ENCODE results near the gene HTT. TPM values are rescaled to one million over a fixed set of nuclear protein-coding genes. Genes with fewer than 3 reads are reported as not detected.

HTT gene
- total RNA-seq, 1 experiment from 2014 or later = 37.4 TPM

GRCh38 chr4:3082925-3083515 is 8.5 kb downstream of the HTT start:
- Histone ChIP-seq H3K9me3 (ENCODE audit: control insufficient read depth in 1 of 2, insufficient read depth in 1 of 2, low read depth in 1 of 2, low read length in 2 of 2) (no peaks in the 10 kb centered on the region), H4K20me1 (ENCODE audit: insufficient read depth) (no peaks in the 10 kb centered on the region), H3K4me3 (replicated peaks in 1 of 2; ENCODE audit: low read depth in 1 of 2, low read length in 2 of 2) (no peak overlapping the region), H3K9ac (ENCODE audit: low read length) (no peak overlapping the region), H3K79me2 (ENCODE audit: insufficient read depth, low read length) (peaks cover 67% of the 10 kb centered on the region), H3K4me1 (ENCODE audit: control insufficient read depth in 1 of 2, insufficient read depth in 2 of 2, low read length in 2 of 2) (no peaks in the 10 kb centered on the region), H3K27me3 (ENCODE audit: insufficient read depth, low read length) (no peaks in the 10 kb centered on the region), H3K27ac (ENCODE audit: low read depth, low read length) (no peak overlapping the region), H3K4me2 (ENCODE audit: low read length) (no peak overlapping the region), H2AFZ (ENCODE audit: low read depth, low read length, poor library complexity, severe bottlenecking) (no peak overlapping the region), H3K9me2 (ENCODE audit: insufficient read depth) (no peaks in the 10 kb centered on the region), H3K36me3 (ENCODE audit: control insufficient read depth in 1 of 2, insufficient read depth in 2 of 2, low read length in 2 of 2) (no peaks in the 10 kb centered on the region)
- ATAC-seq (no peak), DNase-seq (ENCODE audit: low read depth, low spot score) (no peak)
- intact Hi-C loops (cut with micrococcal nuclease) = no loop called here
- ChIA-PET RAD21 (ENCODE audit: low non-redundant PET in 1 of 2, low total read pairs in 2 of 2, uncharacterized antibody in 2 of 2, unreplicated experiment in 2 of 2) (no interaction called here), POLR2A (no interaction called here), CTCF (no interaction called here)
- BruUV-seq (replicated peaks) = no TSS peak
- TF ChIP-seq MAX (IDR thresholded peaks at IDR 0.05) (no peak), ZFX (IDR thresholded peaks at IDR 0.05) (no peak), CEBPB (IDR thresholded peaks at IDR 0.05; ENCODE audit: low read depth) (no peak), CBX3 (IDR thresholded peaks at IDR 0.05; ENCODE audit: low read depth) (no peak), ATF3 (IDR thresholded peaks at IDR 0.05) (no peak), ELF1 (IDR thresholded peaks at IDR 0.05; ENCODE audit: borderline replicate concordance, low read depth) (no peak), FOSL1 (IDR thresholded peaks at IDR 0.05; ENCODE audit: low read depth) (no peak), CTCF (IDR thresholded peaks at IDR 0.05 in 2 of 3, conservative IDR thresholded peaks at IDR 0.05 in 1 of 3; ENCODE audit: borderline replicate concordance in 1 of 3, insufficient read depth in 1 of 3, low read depth in 2 of 3, low read length in 2 of 3) (no peak), POLR2A (IDR thresholded peaks at IDR 0.05; ENCODE audit: borderline replicate concordance, extremely low read depth, insufficient read depth, insufficient read length) (no peak), EGR1 (IDR thresholded peaks at IDR 0.05; ENCODE audit: low read depth) (no peak), YY1 (IDR thresholded peaks at IDR 0.05; ENCODE audit: extremely low read depth, insufficient replicate concordance, low read depth, low read length) (no peak)
